ENCODE data around the gene MAP2K7.
"Not testable (repeated sequence)": the region's sequence is repeated elsewhere in the genome, so short reads cannot be mapped to it uniquely, and the experiment has no call there.

MAP2K7 gene

DNA sequence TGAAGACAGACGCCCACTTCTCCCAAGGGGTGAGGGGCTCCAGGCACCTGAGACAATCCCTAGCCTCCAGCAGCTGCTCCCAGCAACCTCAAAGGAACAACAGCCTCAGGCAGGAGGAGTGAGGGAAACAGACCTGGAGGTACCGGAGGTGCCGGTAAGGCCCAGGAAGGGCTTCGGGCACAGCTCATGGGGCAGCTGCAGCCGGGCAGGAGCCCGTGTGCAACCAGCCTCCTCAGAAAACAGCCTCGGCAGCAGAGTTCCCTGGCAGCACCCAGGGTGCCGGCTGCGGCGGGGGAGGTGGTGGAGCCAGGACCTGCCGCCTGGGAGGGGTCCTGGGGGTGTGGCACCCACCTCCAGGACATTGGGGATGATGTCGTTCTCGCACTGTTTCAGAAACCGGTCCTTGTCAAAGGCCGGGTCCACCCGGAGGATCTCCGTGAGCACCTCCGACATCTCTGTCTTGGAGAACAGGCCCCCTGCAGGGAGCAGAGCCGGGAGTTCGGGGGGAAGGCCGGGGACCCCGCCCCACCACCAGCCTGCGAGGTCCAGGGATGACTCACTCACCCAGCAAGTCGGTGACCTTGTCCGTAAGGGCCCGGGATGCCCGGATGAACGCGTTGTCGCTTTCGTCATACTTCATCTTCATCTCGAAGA, 28.7 kb downstream of the MAP2K7 start:
- no peak for DNase-seq

DNA sequence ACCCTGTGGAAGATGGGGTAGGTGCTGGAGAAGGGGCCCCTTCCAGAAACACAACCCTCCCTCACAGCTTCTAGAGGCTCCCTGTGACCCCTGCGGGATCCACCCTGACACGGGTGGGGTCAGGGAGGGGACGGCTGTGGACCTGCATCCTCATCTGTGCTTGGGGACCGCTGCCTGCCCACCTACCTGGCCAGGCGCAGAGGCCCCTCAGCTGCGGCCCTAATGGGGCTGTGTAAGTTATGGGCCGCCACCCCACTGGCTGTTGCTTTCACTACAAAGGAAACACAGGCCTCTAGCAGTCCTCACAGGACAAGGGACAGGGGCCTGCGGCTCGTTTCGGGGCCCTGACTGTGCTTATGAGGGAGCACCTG, 29.2 kb downstream of the MAP2K7 start:
- DNase-seq = no peak

DNA sequence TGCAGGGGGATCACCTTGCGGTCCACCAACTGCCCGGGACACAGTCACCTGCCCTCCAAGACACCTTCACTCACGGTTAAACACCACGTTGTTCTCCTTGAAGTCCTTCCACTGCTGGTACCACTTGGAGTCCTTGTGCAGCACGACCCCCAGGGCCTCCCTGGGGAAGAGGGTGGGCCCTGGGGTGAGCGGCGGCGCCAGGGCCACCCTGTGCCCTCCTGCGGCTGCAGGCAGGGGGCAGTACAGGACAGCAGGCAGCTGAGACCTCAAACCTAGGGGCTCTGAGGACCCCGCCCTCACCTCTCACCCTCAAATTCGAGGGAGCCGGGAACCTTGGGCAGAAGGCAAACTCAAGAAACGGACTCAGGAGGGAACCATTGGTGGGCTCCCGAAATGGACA, 29.7 kb downstream of the MAP2K7 start:
- DNase-seq = no peak

DNA sequence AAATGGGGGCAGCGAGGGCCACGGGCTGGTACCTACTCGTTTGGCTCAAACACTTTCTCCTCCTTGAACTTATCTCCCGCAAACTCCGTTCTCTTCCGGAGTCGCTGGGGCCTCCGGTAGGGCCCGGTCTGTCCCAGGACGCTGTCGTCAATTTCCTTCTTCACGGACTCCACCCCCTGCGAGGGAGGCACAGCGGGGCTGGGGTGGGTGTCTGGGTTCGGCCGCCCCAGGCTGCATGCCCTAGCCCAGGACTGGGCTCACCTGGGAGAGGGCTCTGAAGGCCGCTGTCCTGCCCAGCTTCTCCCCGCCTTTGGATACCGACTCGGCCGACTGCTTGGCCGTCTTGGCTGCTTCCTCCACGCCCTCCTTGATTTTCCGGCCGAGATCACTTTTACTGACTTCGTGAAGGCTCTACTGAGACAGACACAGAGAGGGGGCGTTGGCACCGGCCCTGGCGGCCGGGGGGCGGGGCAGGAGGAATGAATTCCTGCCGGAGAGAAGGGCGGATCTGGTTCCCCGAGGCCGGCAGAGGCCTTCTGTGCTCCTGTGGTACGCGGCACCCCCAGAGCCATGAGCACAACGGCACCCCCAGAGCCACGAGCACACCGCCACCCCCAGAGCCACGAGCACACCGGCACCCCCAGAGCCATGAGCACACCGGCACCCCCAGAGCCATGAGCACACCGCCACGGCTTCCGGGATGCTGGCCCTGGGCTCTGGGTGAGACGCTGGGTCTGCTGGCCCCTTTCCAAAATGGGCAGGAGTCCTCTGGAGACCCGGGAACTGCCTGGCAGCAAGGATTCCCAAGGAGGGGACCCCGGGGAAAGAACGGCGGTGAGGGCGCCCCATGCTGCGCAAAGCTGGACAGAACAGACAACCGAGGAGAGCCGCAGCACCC, 30.4 kb downstream of the MAP2K7 start:
- DNase-seq = no peak

DNA sequence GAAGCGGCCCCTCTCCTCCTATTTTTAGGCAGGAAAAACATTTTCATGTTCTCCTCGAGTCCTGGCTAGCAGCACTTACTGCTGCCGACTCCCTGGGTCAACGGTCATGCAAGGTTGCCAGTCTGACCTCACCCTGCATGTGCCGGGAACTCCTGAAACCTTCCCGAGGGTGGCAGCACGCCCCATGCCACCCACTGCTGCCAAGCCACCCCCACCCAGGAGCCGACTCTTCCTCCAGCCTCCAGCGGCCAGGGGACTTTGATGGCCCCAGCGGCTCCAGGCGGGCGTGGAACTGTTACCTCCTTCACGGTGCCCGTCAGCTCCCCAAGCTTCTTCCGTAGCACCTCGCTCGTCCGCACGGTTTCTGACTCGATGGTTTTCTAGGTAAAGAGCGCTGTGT, 31.1 kb downstream of the MAP2K7 start:
- no peak for DNase-seq

DNA sequence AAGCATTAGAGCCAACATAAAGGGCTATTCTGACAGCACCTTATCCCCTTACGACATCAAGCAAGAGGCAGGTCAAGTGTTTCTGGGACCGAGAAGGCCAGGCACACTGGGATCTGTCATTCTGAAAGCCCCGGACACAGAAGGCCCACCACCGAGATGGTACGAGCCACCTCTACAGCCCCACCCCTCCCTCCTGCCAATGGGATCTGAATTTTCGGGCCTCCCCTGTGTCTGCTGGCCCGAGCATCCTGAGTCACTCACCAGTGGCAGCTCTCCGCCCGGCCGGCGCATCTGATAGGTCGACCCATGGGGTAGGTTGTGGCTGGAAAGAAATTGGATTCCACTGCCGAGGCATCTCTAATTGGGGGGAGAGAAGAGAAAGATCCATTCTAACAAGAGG, 37.2 kb downstream of the MAP2K7 start:
- no peak for DNase-seq

DNA sequence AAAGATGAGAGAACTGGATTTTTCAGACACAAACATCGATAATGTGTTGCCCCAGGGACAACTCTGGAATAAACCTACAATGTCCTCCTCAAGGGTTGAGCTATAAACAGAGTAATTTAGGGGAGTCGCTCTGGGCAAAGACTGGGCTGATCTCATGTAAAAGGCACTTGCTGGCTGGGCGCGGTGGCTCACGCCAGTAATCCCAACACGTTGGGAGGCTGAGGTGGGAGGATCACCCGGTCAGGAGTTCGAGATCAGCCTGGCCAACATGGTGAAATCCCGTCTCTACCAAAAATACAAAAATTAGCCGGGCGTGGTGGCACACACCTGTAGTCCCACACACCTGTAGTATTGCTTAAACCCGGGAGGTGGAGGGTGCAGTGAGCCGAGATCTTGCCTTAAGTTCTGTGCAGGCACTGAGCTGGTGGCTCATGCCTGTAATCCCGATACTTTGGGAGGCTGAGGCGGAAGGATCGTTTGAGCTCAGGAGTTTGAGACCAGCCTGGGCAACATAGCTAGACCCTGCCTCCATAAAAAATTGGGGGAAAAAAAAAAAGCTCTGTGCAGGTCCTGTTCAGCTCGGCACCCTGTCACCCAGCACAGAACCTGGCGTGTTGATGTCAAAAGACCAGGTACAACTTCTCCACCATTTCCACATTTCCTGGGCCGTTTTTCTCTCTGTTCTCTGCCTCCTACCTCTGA, 38.4 kb downstream of the MAP2K7 start:
- no peak for DNase-seq

DNA sequence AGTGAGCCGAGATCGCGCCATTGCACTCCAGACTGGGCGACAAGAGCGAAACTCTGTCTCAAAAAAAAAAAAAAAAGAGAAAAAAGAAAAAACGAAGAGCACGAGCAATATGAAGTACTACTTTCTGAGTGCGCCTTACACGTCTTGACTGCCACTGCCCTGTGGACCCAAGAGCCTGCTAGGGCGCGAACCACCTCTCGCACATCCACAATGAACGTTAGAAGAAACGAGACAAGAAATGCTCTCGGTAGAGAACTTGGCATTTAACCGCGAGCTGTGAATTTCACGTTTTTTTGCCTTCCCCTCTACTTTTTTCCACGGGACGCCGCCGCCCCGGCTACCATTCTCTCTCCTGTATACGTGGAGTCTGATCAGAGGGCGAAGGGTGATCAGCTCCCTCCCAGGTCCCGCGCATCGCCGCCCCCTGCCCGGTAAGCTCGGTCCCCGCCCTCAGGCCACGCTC, 39.3 kb downstream of the MAP2K7 start:
- DNase-seq = no peak

DNA sequence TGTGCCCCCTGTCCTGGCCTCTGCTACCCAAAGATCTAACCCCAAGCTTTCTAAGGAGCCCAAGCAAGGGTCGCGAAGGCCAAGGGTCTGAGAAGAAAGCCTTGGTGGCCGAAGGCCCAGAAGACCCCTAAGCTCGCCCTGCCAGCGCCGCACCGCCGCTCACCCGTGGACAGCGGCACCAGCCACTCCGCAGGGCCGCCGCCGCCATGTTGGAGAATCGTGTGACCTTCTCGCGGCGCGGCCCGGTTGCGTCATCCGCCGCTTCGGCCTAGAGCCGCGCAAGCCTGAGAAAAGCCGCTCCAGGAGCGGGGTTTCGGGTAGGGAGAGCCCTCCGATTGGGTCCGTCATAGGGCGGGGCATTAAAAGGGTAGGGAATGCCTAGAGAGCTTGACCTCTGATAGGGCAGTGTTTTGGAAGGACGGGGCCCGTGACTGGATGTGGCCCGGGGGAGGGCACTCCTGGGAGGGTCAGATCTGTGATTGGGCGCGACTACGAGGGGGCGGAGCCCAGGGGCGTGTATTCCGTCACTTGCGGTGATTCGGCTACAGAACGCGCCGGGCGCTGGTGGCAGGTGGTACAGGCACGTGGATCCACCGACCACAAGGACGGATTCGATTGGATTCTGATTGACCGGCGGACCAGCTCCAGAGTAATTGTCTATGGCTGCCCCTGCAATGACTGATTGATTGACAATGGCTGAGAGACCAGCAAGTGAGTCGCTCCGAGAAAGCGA, 39.9 kb downstream of the MAP2K7 start, which contains the start of gene TIMM44:
Gene TIMM44, minus strand, starts transcription at position 223 of the 733 bp plus-strand sequence. Its CDS starts 15 bp downstream, at position 208.
- DNase-seq = peak; percentile 99

DNA sequence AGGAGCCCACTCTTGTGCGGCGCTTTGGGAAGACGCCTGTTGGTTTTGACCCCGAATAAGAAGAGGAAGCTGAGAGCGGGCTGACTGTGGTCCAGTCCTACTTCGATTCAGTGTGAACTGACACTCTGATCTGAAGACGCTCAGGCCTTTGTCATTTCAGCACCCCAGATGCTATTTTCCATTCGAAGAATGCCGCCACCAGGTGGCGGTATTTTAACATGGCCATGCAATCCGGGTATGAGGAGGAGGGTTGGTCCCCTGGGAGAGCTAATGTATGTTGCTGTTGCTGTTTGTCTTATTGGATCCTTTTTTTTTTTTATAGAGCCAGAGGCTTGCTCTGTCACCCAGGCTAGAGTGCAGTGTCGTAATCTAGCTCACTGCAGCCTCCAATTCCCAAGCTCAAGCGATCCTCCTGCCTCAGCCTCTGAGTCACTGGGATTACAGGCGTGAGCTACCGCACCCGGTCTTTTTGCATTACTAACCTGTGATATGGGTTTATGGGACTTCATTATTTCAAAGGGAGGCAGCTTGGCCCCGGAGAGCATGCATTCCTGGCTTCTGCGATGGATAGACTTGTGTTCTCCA, 40.6 kb downstream of the MAP2K7 start:
- peak; percentile 32 for DNase-seq

DNA sequence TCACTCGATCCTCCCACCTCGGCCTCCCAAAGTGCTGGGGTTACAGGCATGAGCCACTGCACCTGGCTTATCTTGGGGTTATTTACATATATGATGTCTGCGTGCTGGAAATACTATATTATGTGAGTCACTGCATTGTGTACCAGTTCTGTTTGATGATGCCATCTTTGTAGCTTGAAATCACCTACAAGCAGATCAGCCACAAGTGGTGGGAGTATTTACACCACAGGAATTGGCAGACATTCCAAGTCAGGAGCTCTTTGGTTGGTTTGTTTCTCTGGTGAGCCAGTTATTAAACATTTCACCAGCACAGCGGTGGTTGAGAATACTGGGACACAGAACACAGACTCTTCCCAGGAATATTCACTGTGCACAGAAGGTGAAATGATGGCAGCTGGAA, 44.3 kb downstream of the MAP2K7 start:
- DNase-seq = no peak

DNA sequence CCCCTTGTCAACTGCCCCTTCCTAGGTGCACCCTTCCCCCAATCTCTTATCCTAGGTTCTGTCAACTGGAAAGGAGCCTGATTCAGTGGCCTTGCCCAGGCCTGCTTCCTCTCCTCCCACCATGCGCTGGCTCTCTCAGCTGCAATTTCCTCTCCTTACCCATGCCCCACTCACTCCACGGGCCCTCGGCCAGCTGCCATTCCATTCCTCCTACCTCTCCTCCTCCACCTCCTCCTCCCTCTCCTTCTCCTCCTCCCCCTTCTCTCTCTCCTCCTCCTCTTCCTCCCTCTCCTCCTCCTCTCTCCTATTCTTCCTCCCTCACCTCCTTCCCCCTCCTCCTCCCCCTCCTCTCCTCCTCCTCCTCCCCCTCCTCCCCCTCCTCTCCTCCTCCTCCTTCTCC, 49.4 kb downstream of the MAP2K7 start:
- no peak for DNase-seq

DNA sequence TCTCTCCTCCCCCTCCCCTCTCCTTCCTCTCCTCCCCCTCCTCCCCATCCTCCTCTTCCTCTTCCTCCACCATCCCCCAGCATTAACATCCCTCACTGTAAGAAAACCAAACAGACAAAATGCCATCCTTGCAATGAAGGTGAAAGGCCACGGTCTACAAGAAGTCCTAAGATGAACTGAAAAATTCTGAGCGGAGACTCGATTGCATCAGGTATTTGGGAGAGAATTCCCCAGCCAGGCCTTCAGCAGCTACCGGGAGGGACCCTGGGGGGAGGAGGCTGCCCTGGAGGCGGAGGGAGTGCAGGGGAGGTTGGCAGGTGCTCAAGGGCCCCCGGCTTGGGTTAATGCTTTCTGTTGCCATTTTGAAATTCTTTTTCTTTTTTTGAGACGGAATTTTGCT, 49.9 kb downstream of the MAP2K7 start:
- DNase-seq = no peak

DNA sequence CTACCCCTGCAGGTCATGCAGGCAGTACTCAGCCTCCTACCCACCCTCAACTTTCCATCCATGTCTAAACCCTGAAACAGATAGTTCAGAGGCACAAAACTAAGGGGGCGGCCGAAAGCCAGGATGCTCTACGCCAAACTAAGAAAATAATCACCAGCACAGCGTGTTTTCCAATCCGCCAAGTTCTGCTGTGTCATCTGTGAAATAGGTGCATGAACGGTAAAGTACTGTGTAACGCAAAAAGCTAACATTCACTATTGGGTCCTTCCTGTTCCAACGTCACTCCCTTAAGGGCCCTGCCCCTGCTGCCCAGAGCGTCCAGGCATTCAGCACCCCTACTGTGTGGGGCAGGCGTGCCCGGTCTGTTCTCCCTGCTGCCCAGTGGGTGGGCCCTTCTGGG, 52.0 kb downstream of the MAP2K7 start:
- DNase-seq = no peak

DNA sequence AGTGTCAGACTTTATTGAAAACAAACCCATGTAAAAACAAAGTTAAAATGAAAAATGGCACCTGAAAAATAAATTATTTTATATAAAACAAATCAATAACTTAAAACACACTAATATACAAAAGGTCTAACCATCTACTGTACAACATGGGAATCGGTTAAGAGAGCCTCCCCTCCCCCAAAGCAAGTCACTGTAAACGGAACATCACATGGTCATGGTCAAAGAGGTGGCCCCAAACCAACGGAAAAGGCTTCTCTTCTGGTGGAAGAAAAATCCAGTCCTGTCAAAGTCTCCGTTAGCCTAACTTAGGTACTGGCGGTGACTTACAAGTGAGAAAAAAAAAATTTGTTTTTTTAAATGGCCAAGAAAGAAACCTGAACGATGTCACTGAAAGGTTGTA, 55.5 kb downstream of the MAP2K7 start:
- DNase-seq = no peak

DNA sequence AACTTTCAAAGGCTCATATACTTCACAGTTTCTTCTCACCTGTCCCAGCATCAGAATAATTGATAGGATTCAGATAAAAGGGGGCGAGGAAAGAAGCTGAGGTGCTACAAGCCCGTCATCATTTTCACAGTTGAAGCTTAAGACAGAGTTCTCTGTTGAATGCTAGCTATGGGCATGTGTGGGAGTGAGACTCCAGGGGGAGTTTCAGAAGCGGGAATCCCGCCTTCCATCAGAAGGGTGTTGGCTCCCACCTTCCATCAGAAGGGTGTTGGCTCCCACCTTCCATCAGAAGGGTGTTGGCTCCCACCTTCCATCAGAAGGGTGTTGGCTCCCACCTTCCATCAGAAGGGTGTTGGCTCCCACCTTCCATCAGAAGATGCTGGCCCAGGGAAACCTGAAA, 57.4 kb downstream of the MAP2K7 start:
- not testable (repeated sequence) for DNase-seq

DNA sequence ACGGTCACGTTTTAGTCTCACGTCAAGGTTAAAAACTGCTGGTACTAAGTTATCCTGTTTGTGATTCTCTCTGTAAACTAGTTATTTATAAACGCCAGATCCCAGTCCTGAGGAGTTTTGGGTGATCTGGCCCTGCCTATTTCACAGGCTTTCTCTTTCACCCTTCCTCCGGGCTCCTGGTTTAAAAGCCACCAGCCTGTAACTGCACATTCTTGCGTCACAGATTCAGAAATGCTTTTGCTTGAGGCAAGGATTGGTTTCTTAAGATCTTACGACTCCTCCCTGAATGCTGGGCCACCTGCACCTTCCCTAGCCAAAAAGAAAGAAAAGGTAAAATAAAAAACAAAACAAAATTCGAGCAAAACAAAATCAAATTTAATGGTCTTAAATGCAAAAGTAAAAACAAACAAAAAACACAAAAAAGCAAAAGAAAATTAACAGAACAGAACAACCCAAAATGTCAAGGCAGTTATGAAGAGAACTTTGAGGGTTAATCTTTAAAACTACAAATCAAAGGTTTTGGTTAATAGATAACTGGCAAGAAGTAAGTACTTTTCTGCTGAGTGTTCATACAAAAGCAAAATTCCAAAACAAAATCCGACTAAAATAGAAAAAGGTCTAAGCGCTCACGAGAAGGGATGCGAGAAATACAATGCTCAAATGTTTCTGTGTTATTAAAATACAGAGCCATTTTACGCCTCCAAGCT, 58.4 kb downstream of the MAP2K7 start:
- DNase-seq = no peak

DNA sequence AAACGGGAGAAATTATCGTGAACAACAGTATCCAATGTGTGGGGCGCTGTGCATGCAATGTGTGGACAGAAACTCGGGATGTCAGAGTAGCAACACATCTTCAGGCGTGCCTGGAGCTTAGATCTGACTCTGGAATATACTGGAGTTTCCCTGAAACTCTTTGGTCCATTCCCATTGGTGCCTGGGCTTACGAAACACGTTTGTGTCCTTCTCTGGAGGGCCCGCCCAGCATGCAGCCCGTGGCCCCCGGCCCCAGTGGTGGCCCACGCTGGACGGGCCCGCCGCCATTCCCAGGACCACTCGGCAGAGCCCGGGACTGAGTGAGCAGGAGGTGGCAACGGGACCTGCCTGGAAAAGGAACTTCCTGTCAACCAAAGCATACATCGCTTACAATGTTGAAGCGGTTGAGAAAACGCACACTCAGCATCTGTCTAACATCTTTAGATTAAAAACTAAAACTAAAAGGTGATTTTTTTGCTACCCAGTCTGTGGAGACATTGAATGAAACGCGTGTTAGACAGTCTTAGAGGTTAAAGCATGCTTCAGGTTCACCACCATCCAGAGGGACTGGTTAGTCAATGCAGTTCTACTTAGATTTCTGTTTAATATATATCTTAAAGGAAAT, 59.1 kb downstream of the MAP2K7 start:
- DNase-seq = no peak

DNA sequence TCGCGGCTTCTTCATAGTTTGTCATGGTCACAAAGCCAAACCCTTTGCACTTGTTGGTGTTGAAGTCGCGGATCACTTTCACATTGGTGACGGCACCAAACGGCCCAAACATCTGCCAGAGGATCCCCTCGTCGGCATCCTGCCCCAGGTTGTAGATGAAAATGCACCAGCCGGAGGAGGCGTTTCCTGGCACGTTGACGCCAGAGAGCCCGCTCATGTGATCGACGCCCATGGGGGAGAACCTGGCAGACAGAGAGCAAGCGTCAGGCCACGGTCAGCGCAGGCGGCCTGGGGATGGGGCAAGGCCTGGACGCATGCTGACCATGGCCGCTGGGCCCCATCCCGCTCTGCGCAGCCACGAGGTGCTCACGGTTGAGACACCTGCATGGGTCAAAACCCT, 59.9 kb downstream of the MAP2K7 start:
- no peak for DNase-seq
